IMR-90 (cell line): ENCODE results near the gene ZFP90.

Source experiments
- CEBPB ChIP-seq: IDR thresholded peaks from 2 replicates; pipeline ENCODE4 v1.6.1; 2012; ENCODE audit warnings: low read depth, low read length, improper control_type of control experiment
- FOS ChIP-seq: fragments of 150-350 bp; IDR thresholded peaks from 2 replicates; pipeline ENCODE4 v1.6.1; 2016; ENCODE audit warnings: low read depth, low read length
- MXI1 ChIP-seq: IDR thresholded peaks from 2 replicates; pipeline ENCODE4 v1.6.1; 2012; ENCODE audit warnings: low read depth, mild to moderate bottlenecking, low read length, moderate library complexity, borderline replicate concordance
- POLR2A ChIP-seq: IDR thresholded peaks from 2 replicates; pipeline ENCODE4 v1.6.1; 2012; ENCODE audit warnings: mild to moderate bottlenecking, low read depth, low read length
- RAD21 ChIP-seq: IDR thresholded peaks from 2 replicates; pipeline ENCODE4 v1.6.1; 2012; ENCODE audit warnings: low read length, improper control_type of control experiment
- RCOR1 ChIP-seq: IDR thresholded peaks from 2 replicates; pipeline ENCODE4 v1.6.1; 2012; ENCODE audit warnings: mild to moderate bottlenecking, low read length, improper control_type of control experiment; ENCODE audit not compliant: insufficient replicate concordance
- RFX5 ChIP-seq: IDR thresholded peaks from 2 replicates; pipeline ENCODE4 v1.8.0; 2012; ENCODE audit warnings: low read depth, mild to moderate bottlenecking, low read length, moderate library complexity
- SMC3 ChIP-seq: fragments of 150-350 bp; IDR thresholded peaks from 2 replicates; pipeline ENCODE4 v1.6.1; 2016; ENCODE audit warnings: low read depth, mild to moderate bottlenecking, antibody characterized with exemption, low read length, moderate library complexity
- TF ChIP-seq, protein P1 (sequence below): conservative IDR thresholded peaks from 2 replicates; pipeline ENCODE4 v1.5.1; 2012; ENCODE audit warnings: mild to moderate bottlenecking, low read depth, low read length, improper control_type of control experiment
- TF ChIP-seq, protein P2 (sequence below): fragments of 150-350 bp; IDR thresholded peaks from 2 replicates; pipeline ENCODE4 v1.6.1; 2016; ENCODE audit warnings: low read depth, mild to moderate bottlenecking, low read length, moderate library complexity, borderline replicate concordance

GRCh38 chr16:68492151-68492542 lies 46.9 kb upstream of the ZFP90 start:
- TF ChIP-seq SMC3 (no peak), POLR2A (no peak), RCOR1 (no peak), FOS (no peak), MXI1 (no peak), RFX5 (no peak), CEBPB (no peak), RAD21 (no peak)
- TF ChIP-seq, protein P1, sequence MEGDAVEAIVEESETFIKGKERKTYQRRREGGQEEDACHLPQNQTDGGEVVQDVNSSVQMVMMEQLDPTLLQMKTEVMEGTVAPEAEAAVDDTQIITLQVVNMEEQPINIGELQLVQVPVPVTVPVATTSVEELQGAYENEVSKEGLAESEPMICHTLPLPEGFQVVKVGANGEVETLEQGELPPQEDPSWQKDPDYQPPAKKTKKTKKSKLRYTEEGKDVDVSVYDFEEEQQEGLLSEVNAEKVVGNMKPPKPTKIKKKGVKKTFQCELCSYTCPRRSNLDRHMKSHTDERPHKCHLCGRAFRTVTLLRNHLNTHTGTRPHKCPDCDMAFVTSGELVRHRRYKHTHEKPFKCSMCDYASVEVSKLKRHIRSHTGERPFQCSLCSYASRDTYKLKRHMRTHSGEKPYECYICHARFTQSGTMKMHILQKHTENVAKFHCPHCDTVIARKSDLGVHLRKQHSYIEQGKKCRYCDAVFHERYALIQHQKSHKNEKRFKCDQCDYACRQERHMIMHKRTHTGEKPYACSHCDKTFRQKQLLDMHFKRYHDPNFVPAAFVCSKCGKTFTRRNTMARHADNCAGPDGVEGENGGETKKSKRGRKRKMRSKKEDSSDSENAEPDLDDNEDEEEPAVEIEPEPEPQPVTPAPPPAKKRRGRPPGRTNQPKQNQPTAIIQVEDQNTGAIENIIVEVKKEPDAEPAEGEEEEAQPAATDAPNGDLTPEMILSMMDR, result no peak
- TF ChIP-seq, protein P2, sequence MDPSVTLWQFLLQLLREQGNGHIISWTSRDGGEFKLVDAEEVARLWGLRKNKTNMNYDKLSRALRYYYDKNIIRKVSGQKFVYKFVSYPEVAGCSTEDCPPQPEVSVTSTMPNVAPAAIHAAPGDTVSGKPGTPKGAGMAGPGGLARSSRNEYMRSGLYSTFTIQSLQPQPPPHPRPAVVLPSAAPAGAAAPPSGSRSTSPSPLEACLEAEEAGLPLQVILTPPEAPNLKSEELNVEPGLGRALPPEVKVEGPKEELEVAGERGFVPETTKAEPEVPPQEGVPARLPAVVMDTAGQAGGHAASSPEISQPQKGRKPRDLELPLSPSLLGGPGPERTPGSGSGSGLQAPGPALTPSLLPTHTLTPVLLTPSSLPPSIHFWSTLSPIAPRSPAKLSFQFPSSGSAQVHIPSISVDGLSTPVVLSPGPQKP, result no peak
